ENCODE results near the gene NUDT2. TPM values are rescaled to one million over a fixed set of nuclear protein-coding genes. Genes with fewer than 3 reads are reported as not detected.

NUDT2 gene
- total and polyA plus RNA-seq, 10 of the 15 experiments (the other 5 are each of a cell fraction or from before 2014, with no cell fraction given), result 24.5 to 55.1 (median 33.6) TPM

GRCh38 chr9:34289159-34289558 is 40.2 kb upstream of the NUDT2 start:
- Histone ChIP-seq H3K9me3 (replicated peaks; ENCODE audit: control insufficient read depth, insufficient read depth, low read length) (no peaks in the 10 kb centered on the region), H3K4me3 (no peak overlapping the region), H3K27me3 (replicated peaks in 1 of 2; ENCODE audit: control insufficient read depth in 2 of 2, insufficient read depth in 2 of 2, low read length in 1 of 2) (no peaks in the 10 kb centered on the region), H3K79me2 (ENCODE audit: control insufficient read depth, insufficient read depth, low read length) (no peaks in the 10 kb centered on the region), H3K36me3 (ENCODE audit: control insufficient read depth in 2 of 2, insufficient read depth in 2 of 2, low read length in 1 of 2) (no peaks in the 10 kb centered on the region; a peak in 1 of 4 replicates), H4K20me1 (ENCODE audit: control insufficient read depth, insufficient read depth) (no peaks in the 10 kb centered on the region), H3K4me2 (ENCODE audit: control insufficient read depth, insufficient read depth) (no peak overlapping the region), H2AFZ (ENCODE audit: control insufficient read depth, low read depth, low read length) (no peak overlapping the region), H3K9ac (ENCODE audit: control insufficient read depth, insufficient read depth, low read length) (no peak overlapping the region), H3K27ac (ENCODE audit: control insufficient read depth, insufficient read depth) (no peak overlapping the region), H3K4me1 (ENCODE audit: control insufficient read depth, insufficient read depth, low read length) (no peaks in the 10 kb centered on the region)
- FAIRE-seq (no peak), ATAC-seq (no peak), DNase-seq (ENCODE audit: low read depth, low spot score) (no peak)
- ChIA-PET CTCF (interaction anchor here (1.5 kb wide), 1 partner anchor 36 kb away, joined by 5 read pairs; no protein-coding TSS in a partner anchor), RAD21 (ENCODE audit: unreplicated experiment) (no interaction called here), POLR2A (interaction anchor here (0.6 kb wide), 1 partner anchor 194 kb away, joined by 4 read pairs; no protein-coding TSS in a partner anchor), SMC1A (ENCODE audit: uncharacterized antibody, unreplicated experiment) (interaction anchor here (0.5 to 0.6 kb wide), 2 partner anchors 18 to 133 kb away, joined by 3 read pairs; no protein-coding TSS in a partner anchor)
- in situ Hi-C loops (cut with MboI) (no loop called here), intact Hi-C loops (cut with micrococcal nuclease; ENCODE audit: unreplicated experiment) (no loop called here)
- BruUV-seq (replicated peaks), result no TSS peak
- WGBS (ENCODE audit: insufficient coverage, insufficient replicate concordance, low lambda C conversion rate, missing lambda C conversion rate), result 100% methylated on average over 2 of the region's 2 CpGs
- TF ChIP-seq CUX1 (IDR thresholded peaks at IDR 0.05; ENCODE audit: insufficient replicate concordance, low read depth, low read length) (no peak), SREBF2 (IDR thresholded peaks at IDR 0.05; ENCODE audit: low read length) (no peak), RCOR1 (conservative IDR thresholded peaks at IDR 0.05; ENCODE audit: low read depth, low read length) (no peak), EGR1 (IDR thresholded peaks at IDR 0.05; ENCODE audit: borderline replicate concordance in 1 of 2, low read depth in 2 of 2, low read length in 2 of 2) (no peak), USF1 (IDR thresholded peaks at IDR 0.05; ENCODE audit: borderline replicate concordance, extremely low read length, insufficient read depth, low read depth, low read length) (no peak), IRF5 (IDR thresholded peaks at IDR 0.05; ENCODE audit: borderline replicate concordance) (no peak), STAT1 (conservative IDR thresholded peaks at IDR 0.05) (no peak), PBX3 (IDR thresholded peaks at IDR 0.05; ENCODE audit: insufficient replicate concordance, low read depth, low read length) (no peak), CBX5 (IDR thresholded peaks at IDR 0.05; ENCODE audit: low read depth) (no peak), IKZF1 (conservative IDR thresholded peaks at IDR 0.05) (no peak), LARP7 (IDR thresholded peaks at IDR 0.05) (no peak), NR2C2 (IDR thresholded peaks at IDR 0.05; ENCODE audit: borderline replicate concordance, control insufficient read depth, insufficient read length, low read depth) (no peak), POLR2AphosphoS2 (IDR thresholded peaks at IDR 0.05; ENCODE audit: low read depth, low read length) (no peak), YBX1 (IDR thresholded peaks at IDR 0.05) (no peak), ATF3 (IDR thresholded peaks at IDR 0.05; ENCODE audit: borderline replicate concordance, extremely low read depth, low read depth, low read length) (no peak)
